K562 (cell line): ENCODE data around the gene NUMB.

Experiments
- FOXP1 ChIP-seq: sonication (generic); formaldehyde crosslinking; IDR thresholded peaks from 2 replicates; pipeline ENCODE4 v1.8.0; 2022; ENCODE audit warnings: mild to moderate bottlenecking, missing genetic modification reagents
- POLR2AphosphoS5 ChIP-seq: IDR thresholded peaks from 2 replicates; pipeline ENCODE4 v1.6.1; 2011; ENCODE audit warnings: mild to moderate bottlenecking, low read depth, low read length, moderate library complexity; ENCODE audit not compliant: control insufficient read depth, insufficient read depth
- ZNF134 ChIP-seq: fragments of 250-450 bp; sonication (Bioruptor Pico); conservative IDR thresholded peaks from 2 replicates; pipeline ENCODE4 v1.4.0; 2020
- TF ChIP-seq, protein P1 (sequence below): sonication (generic); formaldehyde crosslinking; IDR thresholded peaks from 2 replicates; pipeline ENCODE4 v1.8.0; 2023; ENCODE audit warnings: mild to moderate bottlenecking, missing genetic modification reagents
- TF ChIP-seq, protein P2 (sequence below): fragments of 450-650 bp; IDR thresholded peaks from 2 replicates; pipeline ENCODE4 v1.6.1; 2016
- TF ChIP-seq, protein P3 (sequence below), 2 experiments: fragments of 450-650 bp; conservative IDR thresholded peaks; 2 replicates each; pipeline ENCODE4 v1.6.1; 2017; ENCODE audit warnings: mild to moderate bottlenecking in 2 of 2, moderate library complexity in 2 of 2
- TF ChIP-seq, protein P4 (sequence below), 3 experiments: IDR thresholded peaks in 2 of 3; conservative IDR thresholded peaks in 1 of 3; 2 replicates each; pipeline ENCODE4 v1.5.1; 2011 to 2012; ENCODE audit warnings: low read length in 3 of 3, mild to moderate bottlenecking in 3 of 3, control low read depth in 2 of 3, improper control_type of control experiment in 1 of 3, inconsistent platforms in 1 of 3, low read depth in 1 of 3, mixed read lengths in 1 of 3, moderate library complexity in 1 of 3; ENCODE audit not compliant: insufficient read depth in 2 of 3

DNA sequence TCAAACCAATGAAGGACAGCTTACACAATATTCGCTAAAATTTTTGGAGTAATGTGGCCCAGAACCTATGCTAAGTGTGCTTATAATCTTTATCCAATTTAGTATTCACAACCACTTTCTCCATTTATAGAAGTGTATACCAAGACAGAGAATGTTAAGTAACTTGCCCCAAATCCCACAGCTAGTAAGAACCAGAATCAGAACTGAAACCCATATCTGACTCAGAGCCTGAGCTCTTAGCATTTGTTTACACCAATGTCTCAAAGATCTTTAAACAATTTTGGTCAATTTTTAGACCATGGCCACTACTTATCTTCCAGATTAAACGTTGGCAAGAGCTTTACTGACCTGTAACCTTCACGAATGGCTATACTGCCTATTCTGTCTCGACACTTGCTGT is 168.1 kb downstream of the NUMB start:
- TF ChIP-seq, protein P1, sequence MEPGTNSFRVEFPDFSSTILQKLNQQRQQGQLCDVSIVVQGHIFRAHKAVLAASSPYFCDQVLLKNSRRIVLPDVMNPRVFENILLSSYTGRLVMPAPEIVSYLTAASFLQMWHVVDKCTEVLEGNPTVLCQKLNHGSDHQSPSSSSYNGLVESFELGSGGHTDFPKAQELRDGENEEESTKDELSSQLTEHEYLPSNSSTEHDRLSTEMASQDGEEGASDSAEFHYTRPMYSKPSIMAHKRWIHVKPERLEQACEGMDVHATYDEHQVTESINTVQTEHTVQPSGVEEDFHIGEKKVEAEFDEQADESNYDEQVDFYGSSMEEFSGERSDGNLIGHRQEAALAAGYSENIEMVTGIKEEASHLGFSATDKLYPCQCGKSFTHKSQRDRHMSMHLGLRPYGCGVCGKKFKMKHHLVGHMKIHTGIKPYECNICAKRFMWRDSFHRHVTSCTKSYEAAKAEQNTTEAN: no peak
- TF ChIP-seq, protein P2, sequence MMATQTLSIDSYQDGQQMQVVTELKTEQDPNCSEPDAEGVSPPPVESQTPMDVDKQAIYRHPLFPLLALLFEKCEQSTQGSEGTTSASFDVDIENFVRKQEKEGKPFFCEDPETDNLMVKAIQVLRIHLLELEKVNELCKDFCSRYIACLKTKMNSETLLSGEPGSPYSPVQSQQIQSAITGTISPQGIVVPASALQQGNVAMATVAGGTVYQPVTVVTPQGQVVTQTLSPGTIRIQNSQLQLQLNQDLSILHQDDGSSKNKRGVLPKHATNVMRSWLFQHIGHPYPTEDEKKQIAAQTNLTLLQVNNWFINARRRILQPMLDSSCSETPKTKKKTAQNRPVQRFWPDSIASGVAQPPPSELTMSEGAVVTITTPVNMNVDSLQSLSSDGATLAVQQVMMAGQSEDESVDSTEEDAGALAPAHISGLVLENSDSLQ: no peak
- TF ChIP-seq, protein P3, sequence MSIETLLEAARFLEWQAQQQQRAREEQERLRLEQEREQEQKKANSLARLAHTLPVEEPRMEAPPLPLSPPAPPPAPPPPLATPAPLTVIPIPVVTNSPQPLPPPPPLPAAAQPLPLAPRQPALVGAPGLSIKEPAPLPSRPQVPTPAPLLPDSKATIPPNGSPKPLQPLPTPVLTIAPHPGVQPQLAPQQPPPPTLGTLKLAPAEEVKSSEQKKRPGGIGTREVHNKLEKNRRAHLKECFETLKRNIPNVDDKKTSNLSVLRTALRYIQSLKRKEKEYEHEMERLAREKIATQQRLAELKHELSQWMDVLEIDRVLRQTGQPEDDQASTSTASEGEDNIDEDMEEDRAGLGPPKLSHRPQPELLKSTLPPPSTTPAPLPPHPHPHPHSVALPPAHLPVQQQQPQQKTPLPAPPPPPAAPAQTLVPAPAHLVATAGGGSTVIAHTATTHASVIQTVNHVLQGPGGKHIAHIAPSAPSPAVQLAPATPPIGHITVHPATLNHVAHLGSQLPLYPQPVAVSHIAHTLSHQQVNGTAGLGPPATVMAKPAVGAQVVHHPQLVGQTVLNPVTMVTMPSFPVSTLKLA (conservative IDR thresholded peaks at IDR 0.05): no peak
- TF ChIP-seq FOXP1 (CRISPR knock-in tag): no peak
- TF ChIP-seq ZNF134 (CRISPR knock-in tag): no peak
- TF ChIP-seq, protein P4, sequence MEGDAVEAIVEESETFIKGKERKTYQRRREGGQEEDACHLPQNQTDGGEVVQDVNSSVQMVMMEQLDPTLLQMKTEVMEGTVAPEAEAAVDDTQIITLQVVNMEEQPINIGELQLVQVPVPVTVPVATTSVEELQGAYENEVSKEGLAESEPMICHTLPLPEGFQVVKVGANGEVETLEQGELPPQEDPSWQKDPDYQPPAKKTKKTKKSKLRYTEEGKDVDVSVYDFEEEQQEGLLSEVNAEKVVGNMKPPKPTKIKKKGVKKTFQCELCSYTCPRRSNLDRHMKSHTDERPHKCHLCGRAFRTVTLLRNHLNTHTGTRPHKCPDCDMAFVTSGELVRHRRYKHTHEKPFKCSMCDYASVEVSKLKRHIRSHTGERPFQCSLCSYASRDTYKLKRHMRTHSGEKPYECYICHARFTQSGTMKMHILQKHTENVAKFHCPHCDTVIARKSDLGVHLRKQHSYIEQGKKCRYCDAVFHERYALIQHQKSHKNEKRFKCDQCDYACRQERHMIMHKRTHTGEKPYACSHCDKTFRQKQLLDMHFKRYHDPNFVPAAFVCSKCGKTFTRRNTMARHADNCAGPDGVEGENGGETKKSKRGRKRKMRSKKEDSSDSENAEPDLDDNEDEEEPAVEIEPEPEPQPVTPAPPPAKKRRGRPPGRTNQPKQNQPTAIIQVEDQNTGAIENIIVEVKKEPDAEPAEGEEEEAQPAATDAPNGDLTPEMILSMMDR (IDR thresholded peaks at IDR 0.05 in 2 of 3, conservative IDR thresholded peaks at IDR 0.05 in 1 of 3; ENCODE audit: insufficient read depth in 2 of 3, low read depth in 1 of 3, low read length in 3 of 3): no peak
- no peak for TF ChIP-seq POLR2AphosphoS5
